MM.1S (cell line): Measurements from ENCODE around the gene NPTX1.

Source experiments
- DNase-seq: peaks from one replicate; pipeline ENCODE4 v3.0.0-alpha.2; 2015
- H2AFZ ChIP-seq: fragments of 300-600 bp; sonication (generic); 2 replicates; pipeline ENCODE4 v1.6.0; 2016; ENCODE audit warnings: antibody characterized with exemption, low read length
- H3F3A ChIP-seq: fragments of 300-600 bp; sonication (generic); 2 replicates; pipeline ENCODE4 v1.6.1; 2016; ENCODE audit warnings: mild to moderate bottlenecking, antibody characterized with exemption, low read length, moderate library complexity, mixed read lengths; ENCODE audit not compliant: insufficient read depth
- H3K27ac ChIP-seq: fragments of 300-600 bp; sonication (generic); 2 replicates; pipeline ENCODE4 v1.5.1; 2016; ENCODE audit warnings: mild to moderate bottlenecking, low read length
- H3K27me3 ChIP-seq: fragments of 300-600 bp; sonication (generic); replicated peaks from 2 replicates; pipeline ENCODE4 v1.6.0; 2016; ENCODE audit warnings: low read length; ENCODE audit not compliant: insufficient read depth
- H3K36me3 ChIP-seq: fragments of 300-600 bp; sonication (generic); replicated peaks from 2 replicates; pipeline ENCODE4 v1.6.1; 2016; ENCODE audit warnings: mild to moderate bottlenecking, low read length, mixed read lengths; ENCODE audit not compliant: insufficient read depth
- H3K4me1 ChIP-seq: fragments of 300-600 bp; sonication (generic); 2 replicates; pipeline ENCODE4 v1.6.1; 2016; ENCODE audit warnings: low read length, mixed read lengths
- H3K4me2 ChIP-seq: fragments of 300-600 bp; sonication (generic); 2 replicates; pipeline ENCODE4 v1.6.0; 2016; ENCODE audit warnings: low read depth, low read length
- H3K4me3 ChIP-seq: fragments of 300-600 bp; sonication (generic); 2 replicates; pipeline ENCODE4 v1.5.1; 2016; ENCODE audit warnings: low read length, mixed read lengths
- H3K79me2 ChIP-seq: fragments of 300-600 bp; sonication (generic); 2 replicates; pipeline ENCODE4 v1.6.1; 2016; ENCODE audit warnings: mixed run types, low read length, mixed read lengths
- H3K9ac ChIP-seq: fragments of 300-600 bp; sonication (generic); 2 replicates; pipeline ENCODE4 v1.6.1; 2016; ENCODE audit warnings: low read length, mixed read lengths
- H3K9me2 ChIP-seq: fragments of 300-600 bp; sonication (generic); replicated peaks from 2 replicates; pipeline ENCODE4 v1.6.1; 2016; ENCODE audit warnings: mild to moderate bottlenecking, low read length, mixed read lengths; ENCODE audit not compliant: insufficient read depth
- H3K9me3 ChIP-seq: fragments of 300-600 bp; sonication (generic); replicated peaks from 2 replicates; pipeline ENCODE4 v1.6.1; 2016; ENCODE audit warnings: mild to moderate bottlenecking, low read length, mixed read lengths; ENCODE audit not compliant: insufficient read depth
- H4K20me1 ChIP-seq: fragments of 300-600 bp; sonication (generic); 2 replicates; pipeline ENCODE4 v1.6.1; 2016; ENCODE audit warnings: mild to moderate bottlenecking, low read length, moderate library complexity, mixed read lengths; ENCODE audit not compliant: insufficient read depth
- EZH2 ChIP-seq: fragments of 300-600 bp; sonication (generic); optimal IDR thresholded peaks from 2 replicates; pipeline ENCODE3; 2017; ENCODE audit warnings: low read depth, mild to moderate bottlenecking, antibody characterized with exemption, low read length, mixed read lengths
- EZH2phosphoT487 ChIP-seq: fragments of 300-600 bp; sonication (generic); IDR thresholded peaks from 2 replicates; pipeline ENCODE4 v1.6.1; 2018; ENCODE audit warnings: antibody characterized with exemption, low read length
- TF ChIP-seq, protein P1 (sequence below): fragments of 300-600 bp; sonication (generic); IDR thresholded peaks from 2 replicates; pipeline ENCODE4 v1.5.1; 2016; ENCODE audit warnings: antibody characterized with exemption, low read length, mixed read lengths

The NPTX1 gene

GRCh38 chr17:80441598-80442322, 34.6 kb downstream of the NPTX1 start:
- Histone ChIP-seq H3F3A (no peaks in the 10 kb centered on the region), H3K4me2 (no peak overlapping the region), H3K4me3 (no peak overlapping the region), H3K9me2 (no peaks in the 10 kb centered on the region), H3K9ac (no peak overlapping the region), H3K27me3 (peaks cover 93% of the 10 kb centered on the region), H3K36me3 (no peaks in the 10 kb centered on the region), H3K27ac (no peak overlapping the region), H3K79me2 (no peaks in the 10 kb centered on the region), H4K20me1 (no peaks in the 10 kb centered on the region), H2AFZ (no peak overlapping the region), H3K4me1 (no peaks in the 10 kb centered on the region), H3K9me3 (no peaks in the 10 kb centered on the region)
- TF ChIP-seq EZH2phosphoT487 (no peak), EZH2 (no peak)
- TF ChIP-seq, protein P1, sequence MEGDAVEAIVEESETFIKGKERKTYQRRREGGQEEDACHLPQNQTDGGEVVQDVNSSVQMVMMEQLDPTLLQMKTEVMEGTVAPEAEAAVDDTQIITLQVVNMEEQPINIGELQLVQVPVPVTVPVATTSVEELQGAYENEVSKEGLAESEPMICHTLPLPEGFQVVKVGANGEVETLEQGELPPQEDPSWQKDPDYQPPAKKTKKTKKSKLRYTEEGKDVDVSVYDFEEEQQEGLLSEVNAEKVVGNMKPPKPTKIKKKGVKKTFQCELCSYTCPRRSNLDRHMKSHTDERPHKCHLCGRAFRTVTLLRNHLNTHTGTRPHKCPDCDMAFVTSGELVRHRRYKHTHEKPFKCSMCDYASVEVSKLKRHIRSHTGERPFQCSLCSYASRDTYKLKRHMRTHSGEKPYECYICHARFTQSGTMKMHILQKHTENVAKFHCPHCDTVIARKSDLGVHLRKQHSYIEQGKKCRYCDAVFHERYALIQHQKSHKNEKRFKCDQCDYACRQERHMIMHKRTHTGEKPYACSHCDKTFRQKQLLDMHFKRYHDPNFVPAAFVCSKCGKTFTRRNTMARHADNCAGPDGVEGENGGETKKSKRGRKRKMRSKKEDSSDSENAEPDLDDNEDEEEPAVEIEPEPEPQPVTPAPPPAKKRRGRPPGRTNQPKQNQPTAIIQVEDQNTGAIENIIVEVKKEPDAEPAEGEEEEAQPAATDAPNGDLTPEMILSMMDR = no peak
- no peak for DNase-seq

DNA sequence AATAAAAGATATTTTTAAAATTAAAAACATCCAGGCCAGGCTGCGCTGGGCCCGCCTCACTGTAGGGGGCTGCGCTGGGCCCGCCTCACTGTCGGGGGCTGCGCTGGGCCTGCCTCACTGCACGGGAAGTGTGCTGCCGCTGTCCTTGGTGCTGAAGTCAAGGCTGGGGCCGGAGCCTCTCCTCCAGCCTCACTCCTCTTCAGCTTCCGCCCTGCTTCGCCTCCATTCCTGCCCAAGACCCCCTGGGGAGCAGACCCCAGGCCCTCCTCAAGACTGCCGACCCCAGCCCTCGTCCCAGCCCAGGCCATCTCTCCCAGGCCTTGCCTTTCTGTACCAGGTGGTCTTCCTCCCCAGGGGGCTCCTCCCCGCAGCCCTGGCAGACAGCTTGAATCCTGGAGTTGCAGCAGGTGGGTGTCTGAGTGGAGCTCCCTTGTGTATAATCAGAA, 35.3 kb downstream of the NPTX1 start:
- H3K27ac ChIP-seq = no peak overlapping the region
- no peaks in the 10 kb centered on the region for H3K79me2 ChIP-seq
- DNase-seq = peak; percentile 64
- H3K4me3 ChIP-seq = no peak overlapping the region
- H2AFZ ChIP-seq = no peak overlapping the region
- H3F3A ChIP-seq = no peaks in the 10 kb centered on the region
- TF ChIP-seq EZH2 (no peak), EZH2phosphoT487 (no peak)
- TF ChIP-seq, protein P1 = no peak
- no peaks in the 10 kb centered on the region for H3K36me3 ChIP-seq
- peaks cover 93% of the 10 kb centered on the region for H3K27me3 ChIP-seq
- H3K4me2 ChIP-seq = no peak overlapping the region
- no peaks in the 10 kb centered on the region for H3K4me1 ChIP-seq
- H3K9ac ChIP-seq = no peak overlapping the region
- H3K9me2 ChIP-seq = no peaks in the 10 kb centered on the region
- H4K20me1 ChIP-seq = no peaks in the 10 kb centered on the region
- no peaks in the 10 kb centered on the region for H3K9me3 ChIP-seq

GRCh38 chr17:80439499-80439898, 36.9 kb downstream of the NPTX1 start:
- H3K27ac ChIP-seq = no peak overlapping the region
- no peaks in the 10 kb centered on the region for H3K79me2 ChIP-seq
- H3K9ac ChIP-seq = no peak overlapping the region
- H2AFZ ChIP-seq = no peak overlapping the region
- H3K36me3 ChIP-seq = no peaks in the 10 kb centered on the region
- H4K20me1 ChIP-seq = no peaks in the 10 kb centered on the region
- H3K4me3 ChIP-seq = no peak overlapping the region
- no peaks in the 10 kb centered on the region for H3K4me1 ChIP-seq
- H3K9me2 ChIP-seq = no peaks in the 10 kb centered on the region
- DNase-seq = no peak
- no peaks in the 10 kb centered on the region for H3K9me3 ChIP-seq
- no peak for TF ChIP-seq EZH2
- TF ChIP-seq, protein P1 = no peak
- no peak for TF ChIP-seq EZH2phosphoT487
- peaks cover 91% of the 10 kb centered on the region for H3K27me3 ChIP-seq
- H3F3A ChIP-seq = no peaks in the 10 kb centered on the region
- H3K4me2 ChIP-seq = no peak overlapping the region
